Measurements from ENCODE around the gene PMVK. TPM values are rescaled to one million over a fixed set of nuclear protein-coding genes. Genes with fewer than 3 reads are reported as not detected.

Gene PMVK
- total and polyA plus RNA-seq, 2 of the 4 experiments (the other 2 are of a cell fraction) = 9.0 to 28.1 TPM

- H2BK20ac ChIP-seq (ENCODE audit: low read depth, low read length) = no peak overlapping the region
- no peak overlapping the region for H2AK5ac ChIP-seq (ENCODE audit: low read depth, low read length)
- no peak overlapping the region for H3K4ac ChIP-seq (ENCODE audit: low read depth, low read length)
- in situ Hi-C loops (cut with MboI; ENCODE audit: low sequenced_read_pairs) (no loop called here), dilution Hi-C loops (cut with HindIII; ENCODE audit: low sequenced_read_pairs, unreplicated experiment) (no loop called here), intact Hi-C loops (cut with micrococcal nuclease) (no loop called here)
- TF ChIP-seq CEBPB (IDR thresholded peaks at IDR 0.05; ENCODE audit: low read depth, low read length) (no peak), NFE2L2 (IDR thresholded peaks at IDR 0.05; ENCODE audit: low read depth, low read length) (no peak), MAFK (IDR thresholded peaks at IDR 0.05; ENCODE audit: low read depth, low read length) (no peak), FOS (IDR thresholded peaks at IDR 0.05; ENCODE audit: low read depth, low read length) (no peak), ELK1 (IDR thresholded peaks at IDR 0.05; ENCODE audit: borderline replicate concordance, low read depth, low read length) (no peak), MAZ (IDR thresholded peaks at IDR 0.05; ENCODE audit: borderline replicate concordance, low read depth, low read length) (no peak), RFX5 (IDR thresholded peaks at IDR 0.05; ENCODE audit: low read depth, low read length) (no peak)
- no peaks in the 10 kb centered on the region for H3K36me3 ChIP-seq (ENCODE audit: control insufficient read depth, insufficient read depth, low read length)
- no peak overlapping the region for H3K56ac ChIP-seq (ENCODE audit: extremely low read depth, insufficient read depth, low read length)
- BruUV-seq (replicated peaks) = no TSS peak
- no peaks in the 10 kb centered on the region for H3K79me1 ChIP-seq (ENCODE audit: low read depth in 1 of 2, low read length in 2 of 2)
- ATAC-seq (ENCODE audit: low read depth) (no peak), DNase-seq (no peak)
- no peak overlapping the region for H2AK9ac ChIP-seq (replicated peaks; ENCODE audit: low read depth, low read length, poor library complexity)
- no peak overlapping the region for H4K8ac ChIP-seq (ENCODE audit: low read depth in 2 of 2, low read length in 2 of 2)
- H3K4me2 ChIP-seq (ENCODE audit: low read depth, low read length) = no peak overlapping the region
- ChIA-PET POLR2A (ENCODE audit: unreplicated experiment) (no interaction called here), CTCF (interaction anchor here (0.7 kb wide), 1 partner anchor 217 kb away, joined by 3 read pairs; no protein-coding TSS in a partner anchor)
- no peak overlapping the region for H3K14ac ChIP-seq (replicated peaks; ENCODE audit: low read depth, low read length)
- H3K27ac ChIP-seq (ENCODE audit: insufficient read depth, low read length) = no peak overlapping the region
- H3K9me3 ChIP-seq (ENCODE audit: control insufficient read depth, insufficient read depth, low read length) = 0 out of 2 replicates have a peak, but pooled peaks cover 2% of the 10 kb centered on the region
- no peaks in the 10 kb centered on the region for H4K20me1 ChIP-seq (ENCODE audit: insufficient read depth, low read length)
- no peak overlapping the region for H2BK15ac ChIP-seq (ENCODE audit: low read depth, low read length)
- no peak overlapping the region for H4K5ac ChIP-seq (ENCODE audit: low read depth, low read length)
- WGBS, 2 experiments (ENCODE audit: extremely low coverage in 2 of 2, insufficient read length in 1 of 2) = 20% methylated on average over 1 of the region's 5 CpGs; no CpG with 5 or more reads in 1 of the 2 experiments
- H3K23ac ChIP-seq (ENCODE audit: low read depth, low read length) = no peak overlapping the region
- H3K18ac ChIP-seq (ENCODE audit: low read depth, low read length) = no peak overlapping the region
- H3K9me1 ChIP-seq (ENCODE audit: insufficient read depth, low read length) = no peaks in the 10 kb centered on the region; the same call in 1 of the 2 replicates
- no peak overlapping the region for H2BK120ac ChIP-seq (ENCODE audit: low read depth, low read length)
- H3K9ac ChIP-seq (ENCODE audit: low read depth, low read length) = no peak overlapping the region
- no peak overlapping the region for H4K91ac ChIP-seq (ENCODE audit: insufficient read depth, low read depth, low read length)
- H3K4me1 ChIP-seq (ENCODE audit: control insufficient read depth, insufficient read depth, low read length) = no peaks in the 10 kb centered on the region
- H2BK5ac ChIP-seq (ENCODE audit: low read depth, low read length, poor library complexity, severe bottlenecking) = no peak overlapping the region
- H3K27me3 ChIP-seq (ENCODE audit: control insufficient read depth, insufficient read depth, low read length) = peaks cover 72% of the 10 kb centered on the region
- no peak overlapping the region for H3K4me3 ChIP-seq (ENCODE audit: insufficient read depth, low read depth, low read length)
- no peak overlapping the region for H2AFZ ChIP-seq (replicated peaks; ENCODE audit: low read length, poor library complexity)
Observed at GRCh38 chr1:154886281-154887015, 50.1 kb downstream of the PMVK start.

All from IMR-90 (cell line).